ENCODE measurements around the gene UPF2. TPM values are rescaled to one million over a fixed set of nuclear protein-coding genes. Genes with fewer than 3 reads are reported as not detected.
"Not testable (repeated sequence)": the region's sequence is repeated elsewhere in the genome, so short reads cannot be mapped to it uniquely, and the experiment has no call there.

Gene UPF2
- total RNA-seq, 1 experiment from 2014 or later, result 9.7 TPM

DNA sequence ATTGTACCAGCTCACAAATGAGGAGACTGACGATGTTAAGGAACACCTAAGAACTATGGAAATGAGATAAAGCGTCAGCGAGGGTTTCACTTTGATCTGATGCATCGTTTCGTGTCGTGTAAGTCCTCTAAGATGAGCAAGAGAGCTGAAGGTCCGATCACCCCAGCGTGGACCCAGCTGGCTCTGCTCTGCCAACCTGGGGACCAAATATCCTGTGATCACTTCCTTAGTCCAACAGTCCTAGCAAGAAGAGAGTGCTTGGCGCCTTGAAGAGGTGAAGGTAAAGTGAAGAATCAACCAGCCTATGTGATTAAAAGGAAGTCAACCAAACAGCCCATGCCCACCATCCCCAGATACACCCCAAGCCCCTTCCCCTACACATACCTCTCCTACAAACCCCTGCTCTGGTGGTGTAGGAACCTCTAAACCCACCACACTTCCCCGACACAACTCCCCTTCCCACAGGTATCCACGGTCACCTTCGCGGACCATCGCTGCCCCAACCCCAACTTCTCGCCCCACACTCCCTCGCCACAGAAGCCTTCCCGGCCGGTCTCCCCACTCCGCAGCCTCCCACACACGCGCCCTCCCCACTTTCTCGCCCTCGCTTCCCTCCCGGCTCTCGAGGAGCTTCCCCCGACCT lies 722 bp downstream of the UPF2 start:
- no peak for DNase-seq (ENCODE audit: extremely low read depth, low read depth)

DNA sequence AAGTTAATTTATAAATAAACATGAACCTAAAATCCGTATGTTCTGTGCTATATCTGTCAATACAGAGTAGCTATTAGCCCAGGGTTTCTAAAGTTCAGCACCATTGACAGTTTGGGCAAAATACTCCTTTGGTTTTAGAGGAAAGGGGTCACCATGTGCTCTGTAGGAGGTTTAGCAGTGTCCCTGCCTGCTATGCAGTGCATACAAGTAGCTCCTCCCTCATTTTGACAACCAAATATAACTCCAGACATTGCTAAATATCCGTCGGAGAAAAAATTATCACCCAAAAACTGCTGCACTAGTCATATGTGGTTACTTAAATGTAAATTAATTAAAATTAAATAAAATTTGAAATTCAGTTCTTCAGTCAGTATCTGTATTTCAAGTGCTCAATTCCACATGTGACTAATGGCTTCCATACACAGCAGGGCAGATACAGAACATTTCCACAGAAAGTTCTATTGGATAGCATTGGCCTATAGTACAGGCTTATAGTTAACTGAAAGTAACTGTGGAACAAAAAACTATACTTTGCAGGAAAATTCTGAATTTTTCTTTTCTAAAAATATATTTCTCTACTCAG lies 6.4 kb downstream of the UPF2 start:
- no peak for DNase-seq (ENCODE audit: extremely low read depth, low read depth)

DNA sequence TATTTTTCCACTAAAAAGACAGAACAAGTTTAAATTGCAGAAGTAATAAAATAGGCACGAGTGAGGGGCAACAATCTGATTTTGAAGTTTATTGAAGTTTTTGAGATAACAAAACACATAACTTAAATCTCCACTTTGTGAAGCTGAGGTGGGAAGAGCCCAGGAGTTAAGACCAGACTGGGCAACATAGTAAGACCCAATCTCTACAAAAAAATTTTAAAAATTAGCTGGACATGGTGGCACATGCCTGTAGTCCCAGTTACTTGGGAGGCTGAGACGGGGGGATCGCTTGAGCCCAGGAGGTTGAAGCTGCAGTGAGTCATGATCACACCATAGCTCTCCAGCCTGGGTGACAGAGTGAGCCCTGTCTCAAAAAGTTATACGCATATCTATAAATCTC lies 11.2 kb downstream of the UPF2 start:
- DNase-seq (ENCODE audit: extremely low read depth, low read depth), result no peak

DNA sequence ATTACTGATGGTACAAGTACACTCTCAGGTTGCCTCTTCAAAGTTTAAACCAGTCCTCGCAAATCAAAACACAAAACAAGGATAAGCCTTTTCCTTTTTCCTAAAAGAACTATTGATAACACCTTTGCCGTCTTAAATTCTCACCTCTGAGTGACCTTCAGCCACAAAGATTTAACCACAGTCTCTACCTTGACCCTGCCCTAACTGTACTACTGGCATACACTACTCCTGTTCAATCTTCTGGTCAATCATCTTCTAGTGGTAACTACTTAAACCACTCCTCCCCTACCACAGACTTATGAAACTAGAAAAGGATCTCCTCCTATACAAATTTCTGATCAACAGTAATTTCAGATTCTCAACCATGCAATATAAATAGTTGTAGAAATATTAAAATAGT lies 15.1 kb downstream of the UPF2 start:
- DNase-seq (ENCODE audit: extremely low read depth, low read depth), result no peak

DNA sequence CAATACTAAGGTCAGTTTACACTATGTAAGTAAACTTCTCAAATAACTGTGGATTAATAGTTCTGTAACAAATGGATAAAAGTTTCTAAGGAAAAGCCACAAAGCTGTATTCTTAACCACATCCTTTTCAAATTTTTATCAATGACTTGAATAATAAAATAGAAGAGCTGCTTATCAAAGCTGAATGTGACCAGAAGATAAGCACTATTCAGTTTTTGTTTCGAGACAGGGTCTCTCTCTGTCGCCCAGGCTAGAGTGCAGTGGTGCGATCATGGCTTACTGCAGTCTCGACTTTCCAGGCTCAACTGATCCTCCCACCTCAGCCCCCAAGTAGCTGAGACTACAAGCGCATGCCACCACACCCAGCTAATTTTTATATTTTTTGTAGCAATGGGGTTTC lies 17.0 kb downstream of the UPF2 start:
- DNase-seq (ENCODE audit: extremely low read depth, low read depth), result no peak

DNA sequence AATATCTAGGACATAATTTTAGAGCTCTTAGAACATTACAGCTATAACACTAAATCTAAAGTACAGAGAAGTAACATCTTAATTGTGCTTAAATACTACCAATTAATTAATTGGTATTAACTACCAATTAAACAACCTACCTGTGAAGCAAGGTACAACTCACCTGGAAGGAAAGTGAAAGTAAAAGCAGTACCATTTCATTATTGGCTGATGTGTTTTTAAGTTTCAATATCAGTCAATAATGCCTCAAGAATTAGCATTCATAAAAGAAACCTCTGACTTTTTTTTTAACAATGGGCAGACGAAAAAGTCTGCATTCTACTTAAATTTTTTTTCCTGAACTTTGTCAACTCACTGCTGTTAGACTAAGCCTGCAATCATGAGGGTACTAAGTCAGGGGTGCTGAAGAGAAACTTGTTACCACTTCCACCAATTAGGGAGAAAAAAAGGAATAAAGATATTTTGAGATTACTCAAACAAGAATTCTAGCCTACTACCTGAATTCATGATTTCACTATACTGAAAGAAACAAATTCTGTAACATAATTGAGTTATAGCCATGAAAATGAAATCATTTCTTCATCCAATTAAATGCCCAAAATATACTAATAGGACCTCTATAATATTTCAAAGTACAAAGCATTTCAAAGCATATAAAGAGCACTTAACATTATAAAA lies 19.9 kb downstream of the UPF2 start:
- no peak for DNase-seq (ENCODE audit: extremely low read depth, low read depth)

DNA sequence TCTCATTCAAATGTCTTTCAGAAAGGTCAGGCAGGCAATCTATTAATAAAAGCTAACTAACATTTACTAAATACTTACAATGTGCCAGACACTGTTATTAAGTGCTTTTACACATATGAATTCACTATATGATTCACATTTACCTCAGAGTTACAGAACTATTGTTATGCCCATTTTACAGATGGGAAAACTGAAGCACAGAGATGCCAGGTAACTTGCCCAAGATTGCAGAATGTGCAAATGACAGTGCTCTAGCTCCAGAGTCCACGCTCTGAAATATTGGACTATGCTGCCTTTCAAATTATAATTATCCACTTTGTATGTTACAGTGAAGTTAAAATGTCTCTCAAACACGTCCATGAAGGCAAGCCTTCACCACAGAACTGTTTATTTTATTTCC lies 22.0 kb downstream of the UPF2 start:
- no peak for DNase-seq (ENCODE audit: extremely low read depth, low read depth)

DNA sequence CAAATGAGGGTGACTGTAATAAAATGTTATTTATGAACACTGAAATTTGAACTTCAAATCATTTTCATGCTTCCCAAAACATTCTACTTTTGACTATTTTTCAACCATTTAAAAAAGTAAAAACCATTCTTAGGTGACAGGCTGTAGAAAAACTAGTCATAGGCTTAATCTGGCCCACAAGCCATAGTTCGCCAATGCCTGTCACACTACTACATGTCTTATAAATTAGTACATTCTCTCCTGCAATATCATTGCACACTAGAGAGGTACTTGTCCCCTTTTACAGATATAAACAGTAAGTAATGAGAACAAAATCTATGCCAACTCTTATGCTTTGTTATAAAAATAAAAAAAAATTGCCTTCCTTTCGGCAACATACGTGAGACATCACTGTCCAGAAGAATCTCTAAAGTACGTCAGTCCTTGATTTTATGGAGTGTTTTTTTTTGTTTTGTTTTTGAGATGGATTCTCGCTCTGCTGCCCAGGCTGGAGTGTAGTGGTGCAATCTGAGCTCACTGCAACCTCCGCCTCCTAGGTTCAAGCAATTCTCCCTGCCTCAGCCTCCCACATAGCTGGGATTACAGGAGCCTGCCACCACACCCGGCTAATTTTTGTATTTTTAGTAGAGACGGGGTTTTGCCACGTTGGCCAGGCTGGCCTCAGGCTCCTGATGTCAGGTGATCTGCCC lies 23.2 kb downstream of the UPF2 start:
- DNase-seq (ENCODE audit: extremely low read depth, low read depth), result no peak

DNA sequence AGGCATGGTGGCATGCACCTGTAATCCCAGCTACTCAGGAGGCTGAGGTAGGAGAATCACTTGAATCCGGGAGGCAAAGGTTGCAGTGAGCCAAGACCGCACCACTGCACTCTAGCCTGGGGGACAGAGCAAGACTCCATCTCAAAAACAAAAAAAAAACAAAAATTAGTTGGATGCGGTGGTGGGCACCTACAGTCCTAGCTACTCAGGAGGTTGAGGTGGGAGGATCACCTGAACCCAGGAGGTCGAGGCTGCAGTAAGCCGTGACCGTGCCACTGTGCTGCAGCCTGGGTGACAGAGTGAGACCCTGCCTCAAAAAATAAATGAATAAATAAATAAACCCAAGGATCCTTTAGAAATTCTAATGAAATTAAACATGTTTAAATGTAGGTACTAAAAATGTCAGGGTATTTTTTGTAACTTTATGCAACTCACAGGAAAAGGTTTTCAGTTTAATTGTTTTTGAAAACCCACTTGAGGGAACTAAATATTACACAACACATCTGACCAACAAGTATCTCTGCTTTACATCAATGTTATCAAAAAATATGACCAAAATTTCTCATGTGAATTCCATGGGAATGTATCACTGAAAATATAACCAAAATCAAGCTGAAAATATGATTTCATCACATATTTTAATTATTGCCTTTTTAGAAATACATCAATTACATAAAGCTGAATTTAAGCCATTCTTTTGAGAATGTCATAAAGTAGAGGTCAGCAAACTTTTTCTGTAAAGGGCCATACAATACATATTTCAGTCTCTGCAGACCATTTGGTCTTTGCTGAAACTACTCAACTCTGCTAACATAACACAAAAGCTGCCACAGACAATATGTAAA lies 23.9 kb downstream of the UPF2 start:
- DNase-seq (ENCODE audit: extremely low read depth, low read depth), result no peak

DNA sequence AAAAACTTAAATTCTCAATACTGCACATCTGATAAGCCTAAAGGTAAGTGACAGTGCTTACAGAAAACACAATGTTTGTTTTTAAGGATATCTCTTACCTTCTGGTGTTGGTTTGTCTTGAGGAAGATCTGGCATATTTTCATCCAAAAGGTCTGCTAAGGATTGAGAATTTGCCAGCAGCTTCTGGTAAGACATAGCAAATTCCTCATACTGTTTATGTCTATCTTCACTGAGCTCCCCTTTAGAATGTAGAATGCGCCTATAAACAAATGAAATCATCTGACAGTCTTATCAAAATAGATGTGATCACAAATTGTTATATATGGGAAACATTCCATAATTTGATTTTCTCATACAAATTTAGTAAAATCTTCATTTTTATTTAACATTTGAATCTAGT lies 28.7 kb downstream of the UPF2 start:
- no peak for DNase-seq (ENCODE audit: extremely low read depth, low read depth)

DNA sequence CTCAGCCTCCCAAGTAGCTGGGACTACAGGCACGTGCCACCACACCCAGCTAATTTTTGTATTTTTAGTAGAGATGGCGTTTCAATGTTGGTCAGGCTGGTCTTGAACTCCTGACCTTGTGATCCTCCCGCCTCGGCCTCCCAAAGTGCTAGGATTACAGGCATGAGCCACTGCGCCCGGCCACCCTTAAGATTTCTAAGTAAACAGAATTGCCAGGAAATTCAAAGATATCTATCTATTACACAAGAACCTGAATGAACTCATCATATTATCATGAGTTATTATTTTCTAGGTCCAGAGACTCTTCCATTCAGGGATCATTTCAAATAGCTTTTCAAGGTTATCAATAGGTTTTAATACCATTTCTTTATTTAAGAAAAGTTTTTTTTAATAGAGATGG lies 29.2 kb downstream of the UPF2 start:
- DNase-seq (ENCODE audit: extremely low read depth, low read depth), result not testable (repeated sequence)

DNA sequence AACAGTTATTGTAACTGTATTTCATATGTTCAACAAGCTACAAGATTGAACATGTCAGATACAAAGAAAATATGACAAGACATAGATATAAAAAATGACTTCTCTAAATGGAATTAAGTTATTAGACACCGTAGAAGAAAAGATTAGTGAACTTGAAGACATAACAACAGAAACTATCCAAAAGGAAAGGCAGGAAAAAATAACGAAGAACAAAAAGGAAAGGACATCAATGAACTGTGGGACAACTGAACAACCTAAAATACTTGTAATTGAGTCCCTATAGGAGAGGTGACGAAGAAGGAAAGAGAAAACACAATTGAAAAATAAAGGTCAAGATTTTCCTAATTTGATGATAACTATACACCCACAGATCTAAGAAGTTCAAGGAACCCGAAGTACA lies 32.3 kb downstream of the UPF2 start:
- no peak for DNase-seq (ENCODE audit: extremely low read depth, low read depth)

DNA sequence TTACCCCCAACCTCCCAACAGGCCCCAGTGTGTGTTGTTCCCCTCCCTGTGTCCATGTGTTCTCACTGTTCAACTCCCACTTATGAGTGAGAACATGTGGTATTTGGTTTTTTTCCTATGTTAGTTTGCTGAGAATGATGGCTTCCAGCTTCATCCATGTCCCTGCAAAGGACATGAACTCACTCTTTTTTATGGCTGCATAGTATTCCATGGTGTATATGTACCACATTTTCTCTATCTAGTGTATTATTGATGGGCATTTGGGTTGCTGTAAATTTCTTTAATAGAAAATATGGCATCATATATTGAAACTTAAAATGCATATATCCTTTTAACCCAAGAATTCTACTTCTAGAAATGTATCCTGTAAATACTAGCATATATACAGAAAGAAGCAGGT lies 33.8 kb downstream of the UPF2 start:
- not testable (repeated sequence) for DNase-seq (ENCODE audit: extremely low read depth, low read depth)

DNA sequence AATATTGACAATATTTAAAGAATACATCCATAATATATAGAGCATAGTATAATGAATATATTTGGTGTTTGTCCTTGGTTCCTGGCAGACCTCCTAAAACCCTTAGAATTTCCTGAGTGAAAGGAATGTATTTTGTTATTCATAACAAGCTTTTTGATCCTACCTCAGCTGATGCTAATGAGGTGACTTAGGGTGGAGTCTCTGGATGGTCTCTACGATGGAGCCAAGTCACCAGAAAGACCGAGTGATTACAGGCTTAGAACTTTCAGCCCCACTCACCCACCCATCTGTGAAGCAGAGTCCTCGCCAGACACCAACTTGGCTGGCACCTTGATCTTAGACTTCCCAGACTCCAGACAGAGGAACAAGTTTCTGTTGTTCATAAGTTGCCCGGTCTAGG lies 35.9 kb downstream of the UPF2 start:
- DNase-seq (ENCODE audit: extremely low read depth, low read depth), result no peak

DNA sequence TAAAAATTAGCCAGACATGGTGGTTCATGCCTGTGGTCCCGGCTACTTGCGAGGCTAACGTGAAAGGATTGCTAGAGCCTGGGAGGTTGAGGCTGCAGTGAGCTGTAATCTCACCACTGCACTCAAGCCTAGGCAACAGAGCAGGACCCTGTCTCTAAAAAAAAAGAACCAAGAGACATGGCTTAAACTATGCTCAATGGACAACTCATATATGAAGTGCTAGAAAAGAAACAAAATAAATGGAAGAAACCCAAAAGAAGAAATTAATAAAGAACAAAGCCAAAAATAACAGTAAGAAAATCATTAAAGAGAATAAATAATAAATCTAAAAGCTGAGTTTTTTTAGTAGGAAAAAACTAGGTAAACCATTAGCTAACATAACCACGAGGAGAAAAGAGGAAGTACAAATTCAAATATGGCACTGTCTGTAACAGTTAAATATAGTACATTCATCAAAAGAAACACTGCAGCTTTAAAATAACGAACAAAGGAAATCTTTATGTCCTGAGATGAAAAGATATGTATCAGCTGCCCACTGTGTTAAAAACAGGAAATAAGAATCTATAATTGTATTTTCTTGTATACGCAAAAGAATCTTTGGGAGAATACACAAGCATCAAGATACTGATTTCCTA lies 48.7 kb downstream of the UPF2 start:
- DNase-seq (ENCODE audit: extremely low read depth, low read depth), result no peak

DNA sequence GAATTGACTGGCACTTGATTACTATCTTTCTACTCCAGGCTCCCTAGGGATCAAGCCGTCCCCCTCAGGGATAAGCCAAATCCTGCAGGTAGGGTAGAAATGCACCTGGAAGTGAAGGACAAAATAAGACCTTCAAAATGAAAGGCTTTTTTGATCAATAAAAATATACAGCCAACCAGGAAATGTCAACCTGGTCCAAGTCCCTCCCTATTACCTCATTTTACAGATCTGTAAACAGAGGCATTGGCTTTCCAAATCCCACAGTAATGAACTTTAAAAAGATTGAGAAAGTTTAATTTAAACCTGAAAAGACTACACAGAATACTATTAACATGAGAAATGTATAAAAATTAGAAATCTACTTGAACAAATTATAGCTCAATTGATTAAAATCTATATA lies 53.7 kb downstream of the UPF2 start:
- no peak for DNase-seq (ENCODE audit: extremely low read depth, low read depth)

DNA sequence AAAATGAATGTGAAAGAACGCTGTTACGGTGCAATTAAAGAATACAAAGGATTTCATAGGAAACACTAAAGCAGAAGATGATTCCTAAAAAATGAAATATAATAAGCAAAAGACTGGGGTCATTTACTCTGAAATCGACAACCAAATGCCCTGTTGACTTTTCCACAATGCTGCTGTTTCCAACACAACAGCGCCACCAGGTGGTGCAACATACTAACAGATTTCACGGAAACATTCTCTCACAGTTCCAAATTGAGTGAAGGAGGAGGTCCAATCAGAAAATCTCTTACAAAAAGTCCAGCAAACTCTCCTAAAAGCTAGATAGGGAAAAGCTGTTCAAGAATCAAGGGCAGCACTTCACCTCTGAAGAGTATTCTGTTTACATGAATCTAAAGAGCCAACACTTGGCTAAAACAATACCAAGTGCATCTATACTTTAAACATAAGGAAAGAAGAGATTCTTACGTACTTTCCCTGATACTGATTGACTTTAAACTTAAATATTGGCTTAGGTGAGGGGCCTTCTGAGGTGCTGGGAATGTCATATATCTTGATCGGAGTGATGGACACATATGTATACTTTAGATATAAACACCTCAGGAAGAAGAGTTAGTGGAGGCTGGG lies 55.9 kb downstream of the UPF2 start:
- peak; percentile 73 for DNase-seq (ENCODE audit: extremely low read depth, low read depth)

DNA sequence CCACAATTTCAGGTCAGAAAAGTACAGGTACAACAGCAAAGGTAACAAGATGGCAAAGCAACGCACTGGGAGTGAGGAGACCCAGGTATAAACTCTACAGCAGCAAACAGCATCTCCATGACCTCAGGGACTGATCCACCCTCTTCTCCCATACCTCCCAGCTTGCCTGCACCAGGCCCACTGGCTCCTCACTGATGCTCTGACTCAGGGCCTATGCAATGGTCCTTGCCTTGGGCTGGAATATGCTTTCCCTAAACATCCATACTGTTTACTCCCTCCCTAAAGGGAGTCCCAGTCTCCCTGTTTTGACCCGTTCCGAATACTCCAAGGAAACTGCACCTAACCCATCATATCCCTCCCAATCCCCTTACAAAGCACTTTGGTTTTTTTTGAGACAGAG lies 60.4 kb downstream of the UPF2 start:
- DNase-seq (ENCODE audit: extremely low read depth, low read depth), result no peak

DNA sequence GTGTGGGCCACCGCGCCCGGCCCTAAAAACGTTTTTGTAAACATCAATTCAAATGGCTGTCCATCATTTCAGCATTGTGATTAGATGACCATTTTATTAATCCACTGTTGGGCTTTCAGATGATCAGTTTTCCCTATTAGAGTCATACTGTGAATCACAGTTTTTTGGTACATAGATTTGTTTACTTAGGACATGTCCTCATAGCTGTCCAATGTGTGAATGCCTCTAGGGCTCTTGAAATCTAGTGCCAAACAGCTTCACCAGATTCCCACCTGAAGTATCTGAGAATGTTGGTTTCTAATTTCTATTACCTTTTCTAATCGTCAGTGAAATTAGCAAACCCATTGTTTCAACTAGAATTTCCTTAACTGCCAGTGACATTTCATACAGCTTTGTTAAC lies 66.8 kb downstream of the UPF2 start:
- no peak for DNase-seq (ENCODE audit: extremely low read depth, low read depth)

DNA sequence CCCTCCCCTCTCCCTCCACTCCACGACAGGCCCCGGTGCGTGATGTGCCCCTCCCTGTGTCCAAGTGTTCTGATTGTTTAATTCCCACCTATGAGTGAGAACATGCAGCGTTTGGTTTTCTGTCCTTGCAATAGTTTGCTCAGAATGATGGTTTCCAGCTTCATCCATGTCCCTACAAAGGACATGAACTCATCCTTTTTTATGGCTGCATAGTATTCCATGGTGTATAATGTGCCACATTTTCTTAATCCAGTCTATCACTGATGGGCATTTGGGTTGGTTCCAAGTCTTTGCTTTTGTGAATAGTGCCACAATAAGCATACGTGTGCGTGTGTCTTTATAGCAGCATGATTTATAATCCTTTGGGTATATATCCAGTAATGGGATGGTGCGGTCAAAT lies 70.1 kb downstream of the UPF2 start:
- not testable (repeated sequence) for DNase-seq (ENCODE audit: extremely low read depth, low read depth)

Data from NCI-H460 (cell line).